HCEC 1CT (cell line): Measurements from ENCODE around the gene CFAP141.
A peak's percentile ranks its signal among the peaks of the same experiment; 100 is the strongest.
"Not testable (repeated sequence)": the region's sequence is repeated elsewhere in the genome, so short reads cannot be mapped to it uniquely, and the experiment has no call there.

Experiments
- DNase-seq: peaks from one replicate; pipeline ENCODE4 v3.0.0-alpha.2; 2017

CFAP141 gene

DNA sequence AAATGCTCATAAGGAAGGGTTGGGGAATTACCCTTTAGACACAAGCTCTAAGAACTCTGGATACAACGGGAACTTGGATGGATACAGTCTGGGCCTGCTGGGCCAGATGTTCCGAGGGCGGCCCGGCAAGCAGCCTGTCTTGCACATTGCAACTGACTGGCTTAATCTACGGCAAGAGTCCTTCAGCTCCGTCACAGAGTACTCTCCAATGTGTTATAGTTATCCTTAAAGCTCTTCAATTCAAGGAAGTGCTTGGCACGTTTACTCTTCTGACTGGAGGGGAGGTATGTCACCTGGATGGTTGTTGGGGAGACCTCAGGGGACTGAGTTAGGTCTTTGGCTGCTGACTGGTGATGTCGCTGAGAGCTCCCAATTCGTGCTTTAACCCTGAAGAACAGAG is 1.1 kb upstream of the CFAP141 start:
- no peak for DNase-seq

DNA sequence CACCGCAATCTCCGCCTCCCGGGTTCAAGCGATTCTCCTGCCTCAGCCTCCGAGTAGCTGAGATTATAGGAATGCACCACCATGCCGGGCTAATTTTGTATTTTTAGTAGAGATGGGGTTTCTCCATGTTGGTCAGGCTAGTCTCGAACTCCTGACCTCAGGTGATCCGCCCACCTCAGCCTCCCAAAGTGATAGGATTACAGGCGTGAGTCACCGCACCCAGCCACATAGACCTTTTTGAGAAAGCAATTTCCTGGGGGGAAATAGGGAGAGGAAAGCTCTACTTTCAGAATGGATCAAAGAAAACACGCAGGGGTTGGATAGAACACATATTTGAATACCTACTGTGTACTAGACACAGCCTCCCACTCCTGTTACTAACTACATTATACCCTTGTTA is 355 bp downstream of the CFAP141 start:
- not testable (repeated sequence) for DNase-seq

DNA sequence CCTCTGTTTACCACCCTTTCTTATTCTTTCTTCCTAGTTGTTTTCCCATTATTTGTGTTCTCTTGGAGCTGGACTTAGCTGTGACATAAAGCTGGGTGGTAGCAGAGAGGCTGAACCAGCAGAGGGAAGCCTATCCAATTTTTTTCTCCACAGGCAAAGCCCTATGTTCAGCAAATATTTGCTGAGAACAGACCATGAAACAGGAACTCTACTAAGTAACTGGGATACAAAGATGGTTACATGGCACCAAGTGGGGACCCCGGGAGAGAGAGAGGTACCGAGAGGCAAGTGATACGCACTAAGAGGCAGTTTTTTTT is 6.6 kb downstream of the CFAP141 start:
- DNase-seq: no peak

DNA sequence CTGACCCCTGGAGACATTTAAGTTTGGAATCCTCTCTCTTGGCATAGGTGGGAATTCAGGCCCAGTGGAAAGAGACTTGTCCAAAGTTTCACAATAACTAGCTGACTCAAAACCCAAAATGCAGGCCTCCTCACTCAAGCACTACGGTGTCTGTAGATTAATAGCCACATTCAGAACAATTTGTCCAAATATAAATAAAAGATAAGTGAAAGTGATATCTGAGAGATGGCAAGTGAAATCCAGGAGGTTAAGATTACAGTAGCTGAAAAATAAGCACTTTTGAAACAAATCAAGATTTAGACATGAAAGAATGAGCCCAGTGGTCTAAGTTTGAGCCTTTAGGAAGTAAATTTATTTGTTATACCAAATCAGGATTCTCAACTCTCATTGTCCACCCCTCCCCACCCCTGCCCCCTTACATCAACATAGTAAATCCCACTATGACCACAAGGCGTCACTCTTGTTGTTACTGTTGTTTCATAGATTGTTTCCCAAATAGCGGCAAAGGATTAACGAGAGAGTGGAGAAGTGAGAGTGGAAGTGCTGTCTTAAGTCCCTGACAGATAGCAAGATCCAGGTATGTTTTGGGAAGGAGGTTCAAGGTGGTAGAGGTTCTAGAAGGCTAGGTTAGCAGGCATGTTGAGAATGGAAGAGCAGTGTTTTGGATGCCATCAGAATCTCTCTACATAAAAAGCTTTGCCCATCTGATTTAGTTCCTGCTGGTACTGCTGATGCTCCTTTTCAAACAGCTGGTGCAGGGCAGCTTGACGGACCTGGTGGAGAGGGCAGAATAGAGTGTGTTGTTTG is 7.2 kb downstream of the CFAP141 start:
- DNase-seq: peak; percentile 65

DNA sequence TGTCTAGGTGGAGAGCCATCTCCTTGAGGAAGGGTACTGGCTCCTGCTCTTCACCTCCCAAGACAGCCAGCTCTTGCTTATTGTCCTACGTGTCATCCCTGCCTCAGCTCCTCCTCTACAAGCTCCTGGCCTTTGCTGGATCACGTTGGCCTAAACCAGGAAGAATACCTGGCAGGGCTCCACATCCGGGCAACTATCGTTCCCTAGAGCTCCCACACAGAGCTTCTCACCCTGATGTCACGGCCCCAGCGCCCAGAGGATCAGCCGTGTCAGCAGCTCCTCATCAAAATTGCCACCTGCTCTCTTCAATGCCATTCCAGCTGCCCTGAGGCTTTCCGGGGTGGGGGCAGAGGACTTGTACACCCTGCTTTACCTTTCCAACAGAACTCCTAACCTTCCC is 12.3 kb downstream of the CFAP141 start:
- DNase-seq: no peak

DNA sequence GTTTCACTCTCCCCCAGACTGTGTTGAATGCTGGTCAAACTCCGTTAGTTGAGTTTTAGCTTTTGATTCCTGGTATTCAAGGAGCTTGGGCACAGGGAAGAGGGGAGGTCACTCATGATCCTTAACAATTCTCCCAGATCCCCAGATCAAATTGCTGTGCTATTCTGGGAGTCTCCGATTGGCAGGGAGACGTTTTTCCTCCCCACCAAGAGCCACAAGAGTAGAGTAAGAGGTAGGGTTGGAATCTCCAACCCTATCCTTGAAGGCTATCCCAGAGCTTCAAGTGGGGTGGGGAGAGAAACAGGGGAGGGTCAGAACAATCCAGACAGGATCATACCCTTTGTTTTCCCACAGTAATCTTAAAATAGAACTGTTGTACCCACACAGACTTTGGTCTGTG is 13.7 kb downstream of the CFAP141 start:
- DNase-seq: no peak

DNA sequence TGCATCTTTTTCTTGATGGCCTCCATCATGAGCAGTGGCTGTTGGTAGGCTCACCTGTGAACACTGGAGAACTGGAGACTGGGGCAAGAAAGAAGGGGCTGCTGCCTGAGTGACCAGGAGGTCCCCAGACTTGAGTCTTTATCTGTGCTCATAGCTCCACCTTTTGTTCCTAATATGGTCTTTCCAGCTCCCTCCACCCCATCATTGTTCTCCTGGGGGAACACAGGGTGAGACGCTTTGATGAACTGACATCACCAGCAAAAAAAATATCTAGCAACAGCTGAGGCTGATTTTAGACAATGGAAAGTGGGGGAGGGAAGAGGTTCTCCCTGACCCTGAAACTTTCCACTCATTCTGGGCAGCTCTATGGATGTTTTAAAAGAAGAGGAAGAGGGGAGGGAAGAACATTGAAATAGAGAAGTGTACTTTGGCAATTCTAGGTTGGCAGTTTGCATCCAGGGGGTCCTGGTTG is 14.1 kb downstream of the CFAP141 start, which contains the start of gene TPM3:
Gene TPM3, minus strand, starts transcription at position 111 of the 472 bp plus-strand sequence. Its CDS starts 82 bp downstream, at position 29.
- DNase-seq: no peak

DNA sequence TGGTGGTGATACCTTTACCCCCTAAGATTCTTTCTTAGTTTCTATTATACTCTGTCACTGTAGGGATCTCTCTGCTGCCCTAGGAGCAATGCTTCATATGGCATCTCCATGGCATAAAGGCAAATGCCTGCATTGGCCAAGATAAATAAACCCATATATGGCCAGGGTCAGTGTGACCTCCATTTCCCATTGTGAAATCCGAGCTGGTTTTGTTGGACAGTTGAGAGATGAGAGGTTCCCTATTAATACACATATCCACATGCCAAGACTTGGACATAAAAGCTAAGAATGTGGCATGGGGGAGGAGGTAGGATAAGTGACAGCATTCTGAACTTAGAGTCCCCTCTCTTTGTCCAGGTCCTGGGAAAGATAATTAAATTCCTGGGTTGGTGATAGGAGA is 15.6 kb downstream of the CFAP141 start:
- peak; percentile 73 for DNase-seq

DNA sequence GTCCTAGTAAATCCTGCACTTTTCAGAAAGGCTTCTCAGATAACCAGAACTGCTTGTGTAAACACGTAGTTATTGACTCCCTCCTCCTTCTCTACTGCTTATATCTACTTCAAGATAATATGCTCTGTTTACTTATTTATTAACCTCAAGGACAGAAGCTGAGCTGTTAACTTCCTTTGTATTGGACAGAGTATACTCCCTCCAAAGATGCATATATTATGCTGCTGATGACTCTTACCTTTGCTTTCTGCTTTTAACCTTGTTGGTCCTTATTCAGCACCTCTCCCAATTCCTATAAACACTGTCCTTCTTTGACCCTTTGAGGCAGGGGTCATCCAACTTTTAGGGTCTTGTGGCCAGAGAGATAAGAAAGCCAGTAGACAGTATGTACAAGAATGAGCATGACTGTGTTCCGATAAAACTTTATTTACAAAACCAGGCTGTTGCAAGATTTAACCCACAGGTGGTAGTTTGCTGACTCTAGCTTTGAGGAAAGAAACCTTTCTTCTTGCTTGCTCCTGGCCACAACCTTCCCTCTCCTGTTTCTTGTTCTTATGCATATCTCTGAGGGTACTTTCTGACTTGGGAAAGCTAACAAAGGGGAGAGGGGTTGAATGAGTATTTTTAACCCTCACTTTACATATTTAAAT is 19.2 kb downstream of the CFAP141 start:
- no peak for DNase-seq

DNA sequence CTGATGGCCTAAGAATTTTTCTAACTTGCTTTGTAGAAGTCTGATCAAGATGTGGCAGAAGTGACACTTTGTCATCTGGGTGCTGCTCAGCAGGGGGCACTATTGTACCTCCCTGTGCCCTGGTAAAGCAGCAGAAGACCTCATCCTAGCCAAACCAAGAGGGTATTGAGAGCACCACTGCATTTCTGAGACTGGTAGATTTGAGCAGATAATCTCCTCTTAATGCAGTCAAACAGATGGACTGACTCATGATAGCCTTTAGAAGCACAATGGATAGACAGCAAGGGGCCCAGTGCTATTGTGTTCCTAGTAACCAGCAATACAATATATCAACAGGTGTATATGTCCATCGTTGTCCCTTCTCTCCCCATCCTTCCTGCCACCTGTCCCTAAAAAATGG is 20.0 kb downstream of the CFAP141 start:
- peak; percentile 47 for DNase-seq

DNA sequence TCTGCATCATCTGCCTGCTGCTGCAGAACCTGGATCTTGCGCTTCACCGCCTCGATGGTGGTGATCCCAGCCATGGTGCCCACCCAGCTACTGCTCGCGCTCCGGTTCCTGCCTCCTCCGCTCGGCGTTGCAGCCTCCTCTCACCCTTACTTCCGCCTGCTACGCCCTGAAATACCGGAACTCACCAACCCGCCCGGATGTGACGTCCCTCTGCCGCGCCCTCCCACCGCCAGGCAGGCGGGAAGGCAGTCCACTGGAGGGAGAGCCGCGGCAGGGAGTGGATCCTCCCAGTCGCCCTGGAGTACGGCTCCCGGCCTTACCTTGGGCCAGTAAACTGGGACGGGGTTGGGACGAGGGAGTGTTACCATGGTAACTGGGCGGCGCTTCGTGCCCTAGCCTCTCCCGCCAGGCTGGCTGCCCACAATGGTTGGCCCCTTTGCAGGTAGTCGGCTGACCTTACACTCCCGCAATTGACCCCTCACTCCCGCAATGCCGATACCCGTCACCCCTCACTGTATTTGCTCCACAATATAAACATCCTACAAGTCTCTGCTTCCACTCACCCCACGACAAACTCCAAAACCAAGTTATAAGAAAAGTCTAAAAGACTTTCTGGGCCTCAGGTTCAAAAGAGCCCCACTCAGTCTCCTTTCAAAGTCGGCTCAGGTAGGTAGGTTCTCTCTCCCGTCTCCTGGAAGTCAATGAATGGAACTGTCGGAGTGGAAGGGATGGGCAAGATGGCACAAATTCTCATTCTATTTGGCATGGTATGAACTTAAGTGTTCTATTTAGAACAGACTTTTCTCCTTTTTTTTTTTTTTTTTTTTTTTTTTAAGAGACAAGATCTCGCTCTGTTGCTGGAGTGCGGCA is 22.9 kb downstream of the CFAP141 start:
- DNase-seq: peak; percentile 97

DNA sequence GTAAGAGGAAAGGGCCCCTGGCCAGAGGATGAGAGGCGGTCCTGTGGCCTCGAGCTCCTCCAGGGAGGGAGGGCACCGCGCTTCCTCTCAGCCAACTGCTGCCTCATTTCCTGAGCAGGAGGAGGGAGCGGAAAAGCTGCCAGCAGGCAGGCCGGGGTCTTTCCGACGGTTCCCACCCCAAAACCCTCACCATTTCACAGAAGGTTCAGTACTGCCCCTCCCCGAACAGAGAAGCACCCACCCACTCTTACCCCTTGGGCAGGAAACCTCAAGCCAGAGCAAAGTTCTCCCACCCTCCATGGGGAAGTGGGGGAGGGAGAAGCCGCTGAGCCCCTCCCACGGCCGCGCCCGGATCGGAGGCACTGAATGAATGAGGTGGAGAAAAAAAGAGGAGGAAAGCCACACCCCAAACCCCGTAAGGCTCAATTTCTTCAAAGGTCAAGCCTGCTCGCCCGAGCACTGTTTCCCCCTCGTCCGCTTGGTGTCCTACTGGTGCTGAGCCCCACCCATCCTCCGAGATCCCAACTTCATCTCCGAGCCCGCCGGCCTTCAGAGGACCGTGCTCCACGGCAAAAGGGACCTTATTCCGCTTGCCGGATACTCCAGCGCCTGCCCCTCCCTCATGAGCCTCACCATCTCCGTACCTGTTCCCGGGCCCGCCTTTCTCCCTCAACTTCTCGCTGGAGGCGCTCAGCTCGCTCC is 23.6 kb downstream of the CFAP141 start:
- peak; percentile 82 for DNase-seq

DNA sequence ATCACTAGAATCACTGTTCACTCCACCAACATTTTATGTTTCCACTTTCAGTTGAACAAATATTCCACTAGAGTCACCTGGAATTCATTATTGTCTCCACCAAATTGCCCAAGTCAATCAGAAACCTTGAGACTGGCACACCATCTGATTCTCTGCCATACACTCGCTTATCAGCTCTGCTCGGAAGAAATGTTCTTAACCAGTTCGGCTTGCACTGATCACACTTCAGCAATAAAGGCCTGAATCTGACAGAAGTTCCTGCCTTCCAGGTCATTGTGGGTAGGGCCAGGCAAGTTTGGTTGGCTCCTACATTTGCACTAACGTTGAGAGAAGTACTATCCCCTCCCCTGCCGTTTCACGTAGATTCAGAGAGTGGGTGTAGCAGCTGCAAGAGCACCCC is 24.2 kb downstream of the CFAP141 start:
- DNase-seq: no peak

DNA sequence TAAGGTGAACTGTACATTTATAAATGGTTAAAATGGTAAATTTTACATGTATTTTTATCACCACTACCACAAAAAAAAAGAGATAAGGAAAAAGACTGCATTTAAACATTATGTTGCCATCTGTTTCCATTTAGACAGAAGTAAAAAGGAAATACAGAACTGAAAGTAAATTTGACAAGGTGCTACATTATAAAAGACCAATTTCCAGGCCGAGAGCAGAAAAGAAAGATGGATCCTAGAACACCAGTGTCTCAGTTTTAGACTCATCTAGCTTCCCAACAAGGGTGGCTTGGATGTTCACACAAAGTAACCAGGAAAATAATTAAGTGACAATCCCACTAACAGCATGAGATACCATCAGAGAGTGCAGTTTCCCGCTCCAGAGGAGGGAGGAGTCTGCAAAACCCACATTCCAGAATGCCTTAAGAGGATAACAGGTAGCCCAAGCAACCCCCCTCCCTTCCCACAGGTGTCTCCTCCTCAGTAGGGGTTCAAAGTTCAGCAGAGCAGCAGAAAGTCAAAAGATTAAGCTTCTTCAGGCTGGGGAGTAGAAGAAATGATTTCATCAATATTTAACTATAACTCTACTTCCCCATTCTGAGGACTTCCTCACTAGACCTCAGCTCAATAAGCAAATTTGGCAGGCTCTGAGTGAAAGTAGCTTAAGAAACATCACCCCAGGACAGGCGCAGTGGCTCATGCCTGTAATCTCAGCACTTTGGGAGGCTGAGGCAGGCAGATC is 26.0 kb downstream of the CFAP141 start:
- no peak for DNase-seq

DNA sequence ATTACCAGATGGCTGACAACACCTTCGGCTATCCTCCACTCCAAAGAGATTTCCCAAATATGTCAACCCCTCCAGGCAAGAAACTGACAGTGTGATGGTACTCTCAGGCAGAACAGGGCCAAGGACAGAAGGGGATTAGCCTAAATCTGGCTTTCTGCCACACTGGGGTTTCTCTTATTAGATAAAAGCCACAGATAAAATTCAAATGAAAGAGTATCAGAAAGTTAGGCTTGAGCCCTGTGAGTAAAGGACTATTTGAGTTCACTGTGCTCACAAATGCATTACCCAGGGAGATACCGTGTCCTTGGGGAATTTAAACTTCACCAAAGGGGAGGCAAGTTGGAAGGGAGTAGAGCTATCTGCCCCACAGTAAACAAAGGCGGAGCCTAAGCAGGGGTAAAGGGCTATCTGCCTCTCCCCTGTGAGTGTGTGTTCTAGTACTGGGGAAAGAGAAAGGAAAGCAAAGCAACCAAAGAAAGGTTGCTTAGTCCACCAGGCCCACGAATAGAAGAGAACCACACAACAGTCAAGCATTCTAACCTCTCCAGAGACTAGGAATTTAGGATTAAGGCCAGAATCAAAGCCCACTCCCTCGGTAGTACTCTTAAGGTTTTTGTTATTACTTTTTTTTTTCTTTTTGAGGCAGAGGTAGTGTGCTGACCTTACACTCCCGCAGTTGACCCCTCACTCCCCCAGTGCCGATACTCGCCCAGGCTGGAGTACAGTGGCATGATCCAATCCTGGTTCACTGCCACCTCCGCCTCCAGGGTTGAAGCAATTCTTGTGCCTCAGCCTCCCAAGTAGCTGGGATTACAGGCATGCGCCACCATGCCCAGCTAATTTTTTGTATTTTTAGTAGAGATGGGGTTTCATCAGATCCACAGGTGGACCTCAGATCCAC is 27.0 kb downstream of the CFAP141 start:
- DNase-seq: no peak

DNA sequence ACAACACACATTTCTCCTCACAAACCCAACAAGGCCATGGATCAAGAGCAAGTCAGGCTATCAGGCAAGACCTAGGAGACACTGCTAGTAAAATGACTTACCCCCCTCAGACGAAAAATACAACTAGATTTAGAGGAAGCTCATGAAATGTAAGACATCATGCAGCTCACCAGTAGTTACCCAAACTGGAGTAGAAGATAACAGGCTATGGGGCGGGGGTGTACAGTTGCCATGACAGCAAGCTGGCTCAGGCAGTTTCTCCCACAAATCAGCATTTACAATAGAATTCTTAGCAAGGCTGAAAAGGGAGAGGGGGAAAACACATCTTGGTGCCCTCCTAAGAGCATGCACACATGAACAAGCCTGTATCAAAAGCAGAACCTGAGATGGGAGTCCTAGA is 28.1 kb downstream of the CFAP141 start:
- DNase-seq: no peak

DNA sequence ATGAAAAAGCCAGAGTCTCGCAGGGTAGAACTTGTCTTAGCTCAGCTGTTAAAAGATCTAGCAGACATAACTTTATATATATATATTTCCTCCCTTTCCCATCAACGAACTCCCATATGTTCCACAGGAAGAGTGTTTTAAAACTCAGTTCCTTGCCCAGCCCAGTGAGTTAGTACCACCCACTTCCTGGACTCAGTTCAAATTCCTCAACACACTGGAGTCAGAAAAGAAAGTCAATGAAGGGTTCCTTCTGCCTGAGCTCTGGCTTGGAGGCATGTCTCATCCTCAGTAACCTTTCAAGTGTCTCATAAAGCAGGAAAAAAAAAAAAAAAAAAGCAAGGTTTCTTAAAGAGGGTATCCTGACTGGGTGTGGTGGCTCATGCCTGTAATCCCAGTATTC is 29.8 kb downstream of the CFAP141 start:
- DNase-seq: peak; percentile 62

DNA sequence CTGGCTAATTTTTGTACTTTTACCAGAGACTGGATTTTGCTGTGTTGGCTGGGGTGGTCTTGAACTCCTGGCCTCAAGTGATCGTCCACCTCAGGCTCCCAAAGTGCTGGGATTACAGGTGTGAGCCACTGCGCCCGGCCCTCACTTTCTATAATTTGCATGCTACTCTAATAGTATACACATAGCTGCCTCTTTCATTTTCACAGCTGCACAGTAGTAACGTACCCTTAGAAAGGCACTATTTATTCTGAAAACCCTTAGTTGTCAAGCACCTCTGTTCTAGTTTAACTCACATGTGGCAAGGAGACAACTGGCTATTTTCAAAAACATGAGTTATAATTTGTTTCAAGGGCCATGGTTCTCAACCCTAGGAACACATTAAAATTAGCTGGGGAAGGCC is 31.5 kb downstream of the CFAP141 start:
- no peak for DNase-seq

DNA sequence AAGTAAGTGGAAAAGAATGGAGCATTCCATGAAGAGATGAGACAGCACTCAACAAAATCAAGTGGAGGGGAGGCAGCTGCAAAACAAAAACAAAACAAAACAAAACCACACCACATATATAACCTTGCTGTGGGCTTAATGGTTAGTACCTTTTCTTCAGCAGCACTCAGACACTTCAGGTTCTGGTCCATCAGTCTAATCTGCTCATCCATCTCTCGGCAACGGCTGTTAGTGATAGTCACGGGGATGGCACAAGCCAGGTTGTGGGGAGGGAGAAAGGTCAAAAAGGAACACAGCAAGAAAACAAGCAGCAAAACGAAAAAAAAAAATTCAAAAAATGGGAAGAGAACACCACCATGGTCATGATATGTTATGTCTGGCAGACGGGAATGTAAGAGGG is 34.3 kb downstream of the CFAP141 start:
- no peak for DNase-seq

DNA sequence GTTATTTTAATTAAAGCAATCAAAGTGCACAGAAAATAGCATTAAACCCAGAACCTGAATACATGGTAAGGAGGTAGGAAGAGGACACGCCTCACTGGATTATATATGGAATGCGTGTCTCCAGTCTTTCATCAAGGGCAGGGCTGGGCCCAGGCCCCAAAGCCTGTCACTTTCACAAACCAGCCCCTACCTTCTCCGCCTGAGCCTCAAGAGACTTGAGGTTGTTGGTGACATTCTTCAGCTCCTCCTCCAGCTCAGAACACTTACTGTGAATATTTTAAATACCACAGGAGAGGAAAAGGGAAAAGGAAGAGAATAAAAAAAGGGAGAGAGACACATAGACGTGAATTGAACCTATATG is 34.9 kb downstream of the CFAP141 start:
- DNase-seq: no peak

DNA sequence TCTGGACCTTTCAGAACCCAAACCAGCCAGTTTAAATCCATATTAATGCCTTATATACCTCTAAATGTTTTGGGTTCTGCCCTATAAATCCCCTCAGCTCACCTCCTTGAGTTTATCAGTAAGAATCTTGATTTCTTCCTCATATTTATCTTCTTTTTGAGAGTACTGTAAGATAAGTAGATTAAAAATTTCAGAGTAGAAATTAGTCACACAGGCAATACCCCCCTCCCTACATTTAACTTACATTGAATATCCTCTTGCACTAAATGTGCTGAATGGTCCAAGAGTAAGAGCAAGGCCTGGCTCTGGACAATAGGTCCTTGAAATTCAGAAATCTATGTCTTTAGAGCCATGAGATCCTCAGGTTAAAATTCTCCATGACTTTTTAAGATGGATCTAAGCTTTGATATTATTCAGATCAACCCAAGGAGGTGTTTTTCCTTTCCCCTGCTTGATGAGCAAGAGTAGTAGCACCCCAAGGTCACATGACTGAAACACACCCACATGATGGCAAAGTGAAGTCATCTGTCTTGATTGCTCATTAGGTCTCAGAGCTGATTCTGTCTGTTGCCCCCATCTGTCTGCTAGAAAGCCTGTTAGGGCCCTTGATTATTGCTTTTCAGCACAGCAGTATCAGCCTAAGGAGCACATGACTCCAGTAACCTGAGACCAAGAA is 35.4 kb downstream of the CFAP141 start:
- DNase-seq: peak; percentile 11
